Measurements from ENCODE around the gene ITSN2.

Gene ITSN2

GRCh38 chr2:24191848-24192247 lies 168.5 kb downstream of the ITSN2 start:
- H3K4me3 ChIP-seq (ENCODE audit: low read length) = no peak overlapping the region
- no peak for TF ChIP-seq ZNF274 (IDR thresholded peaks at IDR 0.05; ENCODE audit: low read depth, low read length)

- no peak for TF ChIP-seq ZNF274 (IDR thresholded peaks at IDR 0.05; ENCODE audit: low read depth, low read length)
- H3K4me3 ChIP-seq (ENCODE audit: low read length) = no peak overlapping the region
Measured at GRCh38 chr2:24191156-24191555, 169.2 kb downstream of the ITSN2 start.

- no peak for TF ChIP-seq ZNF274 (IDR thresholded peaks at IDR 0.05; ENCODE audit: low read depth, low read length)
- H3K4me3 ChIP-seq (ENCODE audit: low read length) = no peak overlapping the region
Measured at GRCh38 chr2:24190503-24190902, 169.8 kb downstream of the ITSN2 start.

GRCh38 chr2:24189551-24189950 lies 170.8 kb downstream of the ITSN2 start:
- no peak for TF ChIP-seq ZNF274 (IDR thresholded peaks at IDR 0.05; ENCODE audit: low read depth, low read length)

GRCh38 chr2:24183366-24184069 lies 176.8 kb downstream of the ITSN2 start:
- no peak for TF ChIP-seq ZNF274 (IDR thresholded peaks at IDR 0.05; ENCODE audit: low read depth, low read length)

More at GRCh38 chr2:24189551-24189950, 170.8 kb downstream of the ITSN2 start:
- H3K4me3 ChIP-seq (ENCODE audit: low read length) = no peak overlapping the region

GRCh38 chr2:24182507-24182906 lies 177.8 kb downstream of the ITSN2 start:
- H3K4me3 ChIP-seq (ENCODE audit: low read length) = no peak overlapping the region
- TF ChIP-seq ZNF274 (IDR thresholded peaks at IDR 0.05; ENCODE audit: low read depth, low read length) = no peak

More at GRCh38 chr2:24183366-24184069, 176.8 kb downstream of the ITSN2 start:
- H3K4me3 ChIP-seq (ENCODE audit: low read length) = no peak overlapping the region

GRCh38 chr2:24181849-24182248 lies 178.5 kb downstream of the ITSN2 start:
- TF ChIP-seq ZNF274 (IDR thresholded peaks at IDR 0.05; ENCODE audit: low read depth, low read length) = no peak
- H3K4me3 ChIP-seq (ENCODE audit: low read length) = no peak overlapping the region

- no peak for TF ChIP-seq ZNF274 (IDR thresholded peaks at IDR 0.05; ENCODE audit: low read depth, low read length)
- no peak overlapping the region for H3K4me3 ChIP-seq (ENCODE audit: low read length)
Measured at GRCh38 chr2:24179683-24180082, 180.7 kb downstream of the ITSN2 start.

GRCh38 chr2:24176326-24176725 lies 184.0 kb downstream of the ITSN2 start:
- no peak for TF ChIP-seq ZNF274 (IDR thresholded peaks at IDR 0.05; ENCODE audit: low read depth, low read length)

GRCh38 chr2:24175631-24176187 lies 184.6 kb downstream of the ITSN2 start:
- no peak for TF ChIP-seq ZNF274 (IDR thresholded peaks at IDR 0.05; ENCODE audit: low read depth, low read length)
- H3K4me3 ChIP-seq (ENCODE audit: low read length) = no peak overlapping the region

More at GRCh38 chr2:24176326-24176725, 184.0 kb downstream of the ITSN2 start:
- no peak overlapping the region for H3K4me3 ChIP-seq (ENCODE audit: low read length)

GRCh38 chr2:24174851-24175277 lies 185.5 kb downstream of the ITSN2 start, which contains the start of gene FAM228A:
Gene FAM228A, plus strand, starts transcription at chr2:24175053. Its CDS starts 428 bp downstream, at chr2:24175481.
- no peak for TF ChIP-seq ZNF274 (IDR thresholded peaks at IDR 0.05; ENCODE audit: low read depth, low read length)

GRCh38 chr2:24169023-24169422 lies 191.3 kb downstream of the ITSN2 start:
- no peak overlapping the region for H3K4me3 ChIP-seq (ENCODE audit: low read length)
- TF ChIP-seq ZNF274 (IDR thresholded peaks at IDR 0.05; ENCODE audit: low read depth, low read length) = no peak

More at GRCh38 chr2:24174851-24175277, 185.5 kb downstream of the ITSN2 start, which contains the start of gene FAM228A:
- no peak within 1 kb of the TSS; the same call in 1 of the 2 replicates for H3K4me3 ChIP-seq (ENCODE audit: low read length)

- no peak overlapping the region for H3K4me3 ChIP-seq (ENCODE audit: low read length)
- no peak for TF ChIP-seq ZNF274 (IDR thresholded peaks at IDR 0.05; ENCODE audit: low read depth, low read length)
Measured at GRCh38 chr2:24164416-24164973, 195.8 kb downstream of the ITSN2 start.

GRCh38 chr2:24163601-24164000 lies 196.7 kb downstream of the ITSN2 start:
- no peak overlapping the region for H3K4me3 ChIP-seq (ENCODE audit: low read length)
- no peak for TF ChIP-seq ZNF274 (IDR thresholded peaks at IDR 0.05; ENCODE audit: low read depth, low read length)

- no peak for TF ChIP-seq ZNF274 (IDR thresholded peaks at IDR 0.05; ENCODE audit: low read depth, low read length)
- no peak overlapping the region for H3K4me3 ChIP-seq (ENCODE audit: low read length)
Measured at GRCh38 chr2:24163186-24163585, 197.2 kb downstream of the ITSN2 start.

Measured in GM08714 (cell line).